K562 (cell line): ENCODE data around the gene HK2. TPM values are rescaled to one million over a fixed set of nuclear protein-coding genes. Genes with fewer than 3 reads are reported as not detected.

Source experiments
- ATAC-seq: fragments of 200-7000 bp; cut with Tn5 transposase; 3 replicates; pipeline ENCODE4 v1.9.1; 2020; ENCODE audit warnings: moderate library complexity
- BruUV-seq: library from RNA; stranded (reverse); fragments of 400-500 nt; replicated peaks from 2 replicates; lab custom pipeline; 2021; lab: Mats Ljungman, UMichigan
- CTCF ChIA-PET: fragments of 300-600 bp; formaldehyde crosslinking; extraction: SDS; loops from one replicate; lab custom pipeline; 2021; ENCODE audit warnings: low intra/inter-chr PET ratio; lab: Yijun Ruan, JAX
- POLR2A ChIA-PET: fragments of 300-600, 350-650 bp; sonication (Branson Sonifier 250); formaldehyde crosslinking; extraction: SDS; loops from one replicate; lab custom pipeline; 2021; ENCODE audit warnings: antibody characterized with exemption, inconsistent platforms; lab: Yijun Ruan, JAX
- DNase-seq, 4 experiments: peaks; one replicate each; pipeline versions ENCODE4 v3.0.0 to v3.0.0-alpha.2; 2011 to 2018; ENCODE audit warnings: low spot score in 3 of 4, mixed read lengths in 3 of 4; ENCODE audit errors: extremely low read depth in 1 of 4
- FAIRE-seq: peaks from 2 replicates; lab custom pipeline; 2011; peaks lifted over from hg19 to GRCh38; lab: Jason Lieb, UNC
- H2AFZ ChIP-seq: 2 replicates; pipeline ENCODE4 v1.6.0; 2011; ENCODE audit warnings: low read depth, low read length, control low read depth, inconsistent platforms
- H3K27ac ChIP-seq: fragments of 200-600 bp; 3 replicates; pipeline ENCODE4 v1.8.0; 2011; ENCODE audit warnings: low read depth, mild to moderate bottlenecking, control low read depth, inconsistent platforms, low read length, moderate library complexity, mixed read lengths; ENCODE audit errors: extremely low read depth
- H3K27me3 ChIP-seq, 2 experiments: fragments of 300-600 bp in 1 of 2; 2 replicates in 1 of 2; 3 replicates in 1 of 2; pipeline versions ENCODE4 v1.6.0 to v1.8.0; 2011; ENCODE audit warnings: inconsistent platforms in 2 of 2, low read length in 2 of 2, mild to moderate bottlenecking in 1 of 2, mixed read lengths in 1 of 2, moderate library complexity in 1 of 2; ENCODE audit not compliant: control insufficient read depth in 2 of 2, insufficient read depth in 2 of 2
- H3K36me3 ChIP-seq: fragments of 300-600 bp; 3 replicates; pipeline ENCODE4 v1.8.0; 2011; ENCODE audit warnings: mild to moderate bottlenecking, low read length, inconsistent platforms; ENCODE audit not compliant: control insufficient read depth, insufficient read depth
- H3K4me1 ChIP-seq, 2 experiments: fragments of 200-600 bp in 1 of 2; replicated peaks in 1 of 2; 2 replicates in 1 of 2; 3 replicates in 1 of 2; pipeline versions ENCODE4 v1.5.1 to v1.8.0; 2011; ENCODE audit warnings: inconsistent platforms in 2 of 2, low read length in 2 of 2, mild to moderate bottlenecking in 1 of 2, mixed read lengths in 1 of 2, moderate library complexity in 1 of 2; ENCODE audit not compliant: control insufficient read depth in 2 of 2, insufficient read depth in 2 of 2
- H3K4me2 ChIP-seq: 2 replicates; pipeline ENCODE4 v1.6.1; 2011; ENCODE audit warnings: low read length, control low read depth, inconsistent platforms, mixed read lengths; ENCODE audit not compliant: insufficient read depth
- H3K4me3 ChIP-seq: fragments of 200-600 bp; sonication (generic), shearing (Covaris generic); 2 replicates; pipeline ENCODE4 v1.5.1; 2016; ENCODE audit warnings: control low read depth, inconsistent platforms
- H3K79me2 ChIP-seq: fragments of 200-600 bp; 3 replicates; pipeline ENCODE4 v1.8.0; 2011; ENCODE audit warnings: low read length, inconsistent platforms; ENCODE audit not compliant: control insufficient read depth, insufficient read depth
- H3K9ac ChIP-seq, 2 experiments: 2 replicates each; pipeline versions ENCODE4 v1.6.0 to v1.6.1; 2011; ENCODE audit warnings: low read depth in 2 of 2, low read length in 2 of 2, control low read depth in 1 of 2, inconsistent platforms in 1 of 2, mild to moderate bottlenecking in 1 of 2, mixed read lengths in 1 of 2; ENCODE audit not compliant: insufficient read depth in 1 of 2
- H3K9me1 ChIP-seq: one replicate; pipeline ENCODE4 v1.6.0; 2011; ENCODE audit warnings: inconsistent platforms, mild to moderate bottlenecking, low read length, moderate library complexity; ENCODE audit not compliant: control insufficient read depth, insufficient read depth
- H3K9me3 ChIP-seq: replicated peaks from 2 replicates; pipeline ENCODE4 v1.5.1; 2011; ENCODE audit warnings: low read depth, low read length, inconsistent platforms; ENCODE audit not compliant: control insufficient read depth, insufficient read depth
- H4K20me1 ChIP-seq: replicated peaks from 2 replicates; pipeline ENCODE4 v1.6.1; 2011; ENCODE audit warnings: low read length, inconsistent platforms, mixed read lengths; ENCODE audit not compliant: control insufficient read depth, insufficient read depth
- EGR1 ChIP-seq: fragments of 450-650 bp; conservative IDR thresholded peaks from 2 replicates; pipeline ENCODE4 v1.6.1; 2017; ENCODE audit warnings: mild to moderate bottlenecking
- UBTF ChIP-seq, 2 experiments: IDR thresholded peaks; 2 replicates each; pipeline ENCODE4 v1.6.1; 2012; ENCODE audit warnings: improper control_type of control experiment in 2 of 2, low read depth in 2 of 2, low read length in 2 of 2, borderline replicate concordance in 1 of 2
- WGBS: fragments of 100-300 bp; shearing (Covaris generic); methylation state at CpG from one replicate; pipeline ENCODE4 v1.1.6; 2016; ENCODE audit warnings: low coverage, mixed read lengths; ENCODE audit not compliant: insufficient coverage; ENCODE audit errors: missing lambda C conversion rate; 5-methylcytosine and 5-hydroxymethylcytosine counted together
- in situ Hi-C: fragments of 300-500 bp; cut with MboI; formaldehyde crosslinking; loops from 4 replicates; pipeline ENCODE4 v1.15.0; 2018; ENCODE audit warnings: inconsistent platforms, mixed read lengths
- intact Hi-C: fragments of 100-400 bp; cut with micrococcal nuclease; formaldehyde crosslinking; loops from 2 replicates; pipeline ENCODE4 v1.14.2; 2022
- polyA plus RNA-seq, 8 experiments: library from polyadenylated mRNA; depleted of rRNA in 4 of 8; stranded (reverse) in 5 of 8; unstranded in 3 of 8; fragments of >200 nt; fragmentation: Nextera tagmentation in 2 of 8; fragmentation: Illumina TruSeq in 1 of 8; extraction: Ambion mirVana in 2 of 8; extraction: Trizol in 1 of 8; gene quantifications; 2 replicates each; pipeline versions ENCODE4 v1.2.1 to v1.2.3, GENCODE V29; 2011 to 2014; ENCODE audit warnings: inconsistent platforms in 1 of 8, missing spikeins in 1 of 8
- total RNA-seq, 7 experiments: library from RNA; depleted of rRNA in 6 of 7; stranded (reverse); fragments of >200 nt in 6 of 7; fragmentation: Illumina TruSeq in 2 of 7; extraction: Trizol in 2 of 7; gene quantifications; 2 replicates each; pipeline versions ENCODE4 v1.2.1 to v1.2.3, GENCODE V29; 2011 to 2021; ENCODE audit warnings: low replicate concordance in 1 of 7

Gene HK2
- total and polyA plus RNA-seq, 9 of the 15 experiments (the other 6 are each of a cell fraction or from before 2014, with no cell fraction given), result 4.7 to 56.0 (median 19.9) TPM

- Histone ChIP-seq H3K36me3 (peaks cover 43% of the 10 kb centered on the region; the same call in 2 of the 3 replicates), H3K27ac (no peak overlapping the region), H3K27me3 (no peaks in the 10 kb centered on the region), H3K79me2 (no peaks in the 10 kb centered on the region), H3K4me3 (no peak overlapping the region), H4K20me1 (no peaks in the 10 kb centered on the region), H3K4me2 (no peak overlapping the region), H3K9ac (no peak overlapping the region), H3K9me3 (no peaks in the 10 kb centered on the region), H3K4me1 (no peaks in the 10 kb centered on the region), H3K9me1 (no peaks in the 10 kb centered on the region), H2AFZ (no peak overlapping the region)
- no peak for DNase-seq
- no TSS peak for BruUV-seq
- ChIA-PET POLR2A (no interaction called here), CTCF (no interaction called here)
- TF ChIP-seq EGR1 (peak; percentile 47), UBTF (IDR thresholded peaks at IDR 0.05; ENCODE audit: borderline replicate concordance in 1 of 2, low read depth in 2 of 2, low read length in 2 of 2) (no peak)
- intact Hi-C loops, result no loop called here
- FAIRE-seq, result no peak
- no peak; the same call in 2 of the 3 replicates for ATAC-seq
- in situ Hi-C loops, result no loop called here
- 97% methylated on average over 6 of the region's 6 CpGs for WGBS
Observed at GRCh38 chr2:74894272-74894981, 60.5 kb downstream of the HK2 start.
